Left cardiac atrium (tissue), 4 donors: ENCODE results near the gene AKAP13. TPM values are rescaled to one million over a fixed set of nuclear protein-coding genes. Genes with fewer than 3 reads are reported as not detected.
"Not testable (repeated sequence)": the region's sequence is repeated elsewhere in the genome, so short reads cannot be mapped to it uniquely, and the experiment has no call there.

Experiments used
- ATAC-seq, 2 donors: fragments of 200-7000 bp; cut with Tn5 transposase; one replicate each; pipeline ENCODE4 v1.9.1; 2020; ENCODE audit warnings: mild to moderate bottlenecking in 2 of 2, moderate library complexity in 2 of 2
- DNase-seq: peaks from one replicate; pipeline ENCODE4 v3.0.0-alpha.2; 2020
- intact Hi-C, 2 donors: fragments of 100-400 bp; cut with DNase I; formaldehyde crosslinking; loops; one replicate each; pipeline versions ENCODE4 v1.14.1 to v1.15.1; 2022 to 2023
- total RNA-seq, 2 donors: library from RNA; stranded (reverse); fragmentation: NEBNext Ultra II Directional; extraction: Animal tissue kit (Norgen Biotek cat#: 25700); gene quantifications; one replicate each; pipeline ENCODE4 v1.2.1, GENCODE V29; 2021
- donor health status: DM: no; HTN: yes; CAD: no.
- donor health status: DM: no; HTN: yes; CAD: no; lungs with severe emphysema.
- donor health status: DM: yes; HTN: yes; CAD: no.
- donor health status: Dilated cardiomyopathy.

AKAP13 gene
- total RNA-seq, 2 donors from 2014 or later, result 217 to 302 TPM

GRCh38 chr15:85423256-85423655 is 42.9 kb downstream of the AKAP13 start:
- intact Hi-C loops, result no loop called here
- no peak for ATAC-seq
- DNase-seq, result no peak

- no peak for DNase-seq
- ATAC-seq, result no peak
- intact Hi-C loops, result no loop called here
Observed at GRCh38 chr15:85424154-85424553, 43.8 kb downstream of the AKAP13 start.

GRCh38 chr15:85426481-85426880 is 46.1 kb downstream of the AKAP13 start:
- DNase-seq (no peak), ATAC-seq (no peak)
- intact Hi-C loops, result no loop called here

- intact Hi-C loops, result no loop called here
- DNase-seq (no peak), ATAC-seq (no peak)
Observed at GRCh38 chr15:85427286-85428028, 47.1 kb downstream of the AKAP13 start.

GRCh38 chr15:85429522-85429921 is 49.1 kb downstream of the AKAP13 start:
- ATAC-seq (no peak), DNase-seq (no peak)
- intact Hi-C loops, result no loop called here

- no peak for DNase-seq
- ATAC-seq, result no peak
- intact Hi-C loops, result no loop called here
Observed at GRCh38 chr15:85430406-85431204, 50.2 kb downstream of the AKAP13 start.

- intact Hi-C loops, result no loop called here
- ATAC-seq, result no peak
- no peak for DNase-seq
Observed at GRCh38 chr15:85439996-85440395, 59.6 kb downstream of the AKAP13 start.

GRCh38 chr15:85440451-85440850 is 60.0 kb downstream of the AKAP13 start:
- no peak for DNase-seq
- no peak for ATAC-seq
- intact Hi-C loops, result no loop called here

GRCh38 chr15:85441854-85442253 is 61.5 kb downstream of the AKAP13 start:
- intact Hi-C loops, DNase-seq: not testable (repeated sequence)
- peak; percentile 19 to 34 for ATAC-seq

- no peak for ATAC-seq
- intact Hi-C loops, result no loop called here
- DNase-seq, result no peak
Observed at GRCh38 chr15:85443046-85443445, 62.6 kb downstream of the AKAP13 start.

- peak; percentile 63 to 85 for ATAC-seq
- intact Hi-C loops, result no loop called here
- DNase-seq, result no peak
Observed at GRCh38 chr15:85443593-85444087, 63.2 kb downstream of the AKAP13 start.

- ATAC-seq (peak in 1 of 2 donors; percentile 11), DNase-seq (no peak)
- intact Hi-C loops, result no loop called here
Observed at GRCh38 chr15:85444122-85444745, 63.8 kb downstream of the AKAP13 start.

- ATAC-seq, result no peak
- intact Hi-C loops, result no loop called here
- no peak for DNase-seq
Observed at GRCh38 chr15:85445361-85445760, 65.0 kb downstream of the AKAP13 start.

GRCh38 chr15:85451099-85451700 is 70.8 kb downstream of the AKAP13 start:
- ATAC-seq (no peak), DNase-seq (no peak)
- intact Hi-C loops, result no loop called here

GRCh38 chr15:85452436-85452835 is 72.0 kb downstream of the AKAP13 start:
- ATAC-seq, result no peak
- intact Hi-C loops, result no loop called here
- no peak for DNase-seq

GRCh38 chr15:85453144-85453872 is 72.9 kb downstream of the AKAP13 start:
- ATAC-seq (peak in 1 of 2 donors; percentile 34), DNase-seq (no peak)
- intact Hi-C loops, result no loop called here

GRCh38 chr15:85454403-85454802 is 74.0 kb downstream of the AKAP13 start:
- DNase-seq (no peak), ATAC-seq (peak in 1 of 2 donors; percentile 19)
- intact Hi-C loops, result no loop called here

- intact Hi-C loops, result no loop called here
- DNase-seq, result no peak
- no peak for ATAC-seq
Observed at GRCh38 chr15:85455891-85456290, 75.5 kb downstream of the AKAP13 start.

GRCh38 chr15:85456798-85457197 is 76.4 kb downstream of the AKAP13 start:
- intact Hi-C loops, result no loop called here
- ATAC-seq, result no peak
- DNase-seq, result no peak
